Spleen (tissue), 7 donors: ENCODE data around the gene PACSIN2.

ENCODE experiments used
- POLR2A ChIP-seq, 3 donors: fragments of 450-650 bp; IDR thresholded peaks; one replicate each; pipeline ENCODE4 v1.5.1; 2017; ENCODE audit warnings: antibody characterized with exemption in 3 of 3, mild to moderate bottlenecking in 1 of 3
- TF ChIP-seq, protein P1 (sequence below), 11 experiments: fragments of 200-600 bp in 7 of 11; fragments of 450-650 bp in 4 of 11; sonication (generic) in 4 of 11; IDR thresholded peaks in 8 of 11; conservative IDR thresholded peaks in 3 of 11; 1 replicate in 7 of 11; 2 replicates in 4 of 11; pipeline versions ENCODE4 v1.4.0 to v1.8.0; 2016 to 2021; ENCODE audit warnings: antibody characterized with exemption in 11 of 11, inconsistent platforms in 4 of 11, mild to moderate bottlenecking in 1 of 11
- donor health status: DM: no; HTN: no; CAD: no; lungs with moderate emphysema.
- donor health status: DM: no; HTN: no; CAD: no.
- donor health status: DM: no; HTN: no; CAD: no.

DNA sequence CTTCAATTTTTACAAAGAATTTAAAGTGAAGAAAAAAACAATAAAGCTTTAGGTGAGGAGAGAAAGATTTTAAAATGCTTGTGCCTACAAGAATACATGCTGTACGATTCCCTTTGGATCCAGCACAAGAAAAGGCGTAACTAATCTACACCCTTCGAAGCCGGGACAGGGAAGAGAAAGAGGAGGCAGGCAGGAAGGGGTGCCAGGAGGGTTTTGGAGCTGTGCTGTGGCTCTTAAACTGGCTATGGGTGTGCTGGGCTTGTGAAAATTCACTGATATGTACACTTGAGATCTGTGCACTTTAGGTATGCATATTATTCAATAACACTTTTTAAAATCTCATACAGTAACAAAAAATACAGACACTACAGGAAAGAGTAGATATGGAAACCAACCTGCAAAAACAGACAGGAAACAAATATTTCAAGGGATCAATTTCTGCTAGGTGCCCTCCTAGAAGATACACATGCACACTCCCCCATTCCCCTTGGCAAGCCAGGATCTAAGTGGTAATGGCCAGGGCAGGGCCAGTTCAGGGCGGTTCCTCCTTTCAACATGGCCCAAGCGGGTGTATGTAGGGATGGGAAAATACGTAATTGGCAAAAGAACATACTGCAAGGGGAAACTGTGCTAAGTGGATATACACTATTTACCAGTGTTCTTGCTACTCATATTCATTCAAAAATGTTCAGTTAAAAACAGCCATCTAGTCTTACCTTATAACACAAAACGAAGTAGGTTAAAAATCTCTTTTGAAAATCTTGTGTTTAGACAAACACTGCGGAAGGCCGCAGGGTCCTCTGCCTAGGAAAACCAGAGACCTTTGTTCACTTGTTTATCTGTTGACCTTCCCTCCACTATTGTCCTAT lies 54.2 kb downstream of the PACSIN2 start:
- no peak for TF ChIP-seq POLR2A (IDR thresholded peaks at IDR 0.05)
- TF ChIP-seq, protein P1, sequence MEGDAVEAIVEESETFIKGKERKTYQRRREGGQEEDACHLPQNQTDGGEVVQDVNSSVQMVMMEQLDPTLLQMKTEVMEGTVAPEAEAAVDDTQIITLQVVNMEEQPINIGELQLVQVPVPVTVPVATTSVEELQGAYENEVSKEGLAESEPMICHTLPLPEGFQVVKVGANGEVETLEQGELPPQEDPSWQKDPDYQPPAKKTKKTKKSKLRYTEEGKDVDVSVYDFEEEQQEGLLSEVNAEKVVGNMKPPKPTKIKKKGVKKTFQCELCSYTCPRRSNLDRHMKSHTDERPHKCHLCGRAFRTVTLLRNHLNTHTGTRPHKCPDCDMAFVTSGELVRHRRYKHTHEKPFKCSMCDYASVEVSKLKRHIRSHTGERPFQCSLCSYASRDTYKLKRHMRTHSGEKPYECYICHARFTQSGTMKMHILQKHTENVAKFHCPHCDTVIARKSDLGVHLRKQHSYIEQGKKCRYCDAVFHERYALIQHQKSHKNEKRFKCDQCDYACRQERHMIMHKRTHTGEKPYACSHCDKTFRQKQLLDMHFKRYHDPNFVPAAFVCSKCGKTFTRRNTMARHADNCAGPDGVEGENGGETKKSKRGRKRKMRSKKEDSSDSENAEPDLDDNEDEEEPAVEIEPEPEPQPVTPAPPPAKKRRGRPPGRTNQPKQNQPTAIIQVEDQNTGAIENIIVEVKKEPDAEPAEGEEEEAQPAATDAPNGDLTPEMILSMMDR (IDR thresholded peaks at IDR 0.05 in 8 of 11, conservative IDR thresholded peaks at IDR 0.05 in 3 of 11), result no peak
